MCF 10A (cell line): ENCODE data around the gene SCYGR4. TPM values are rescaled to one million over a fixed set of nuclear protein-coding genes. Genes with fewer than 3 reads are reported as not detected.

ENCODE experiments used
- BruUV-seq: library from RNA; stranded (reverse); fragments of 400-500 nt; replicated peaks from 2 replicates; lab custom pipeline; 2021; lab: Mats Ljungman, UMichigan
- CTCF ChIA-PET: fragments of 300-600 bp; sonication (Branson Sonifier 250); formaldehyde crosslinking; extraction: SDS; loops from one replicate; lab custom pipeline; 2021; ENCODE audit warnings: antibody characterized with exemption, inconsistent platforms; lab: Yijun Ruan, JAX
- POLR2A ChIA-PET: fragments of 300-600, 350-650 bp; sonication (Branson Sonifier 250); formaldehyde crosslinking; extraction: SDS; loops from one replicate; lab custom pipeline; 2020; ENCODE audit warnings: antibody characterized with exemption, inconsistent platforms; lab: Yijun Ruan, JAX
- DNase-seq: peaks from one replicate; pipeline ENCODE4 v3.0.0-alpha.2; 2018; ENCODE audit not compliant: unreplicated experiment
- H3K27ac Mint-ChIP-seq: one replicate; pipeline ENCODE4 v1.8.0; 2022; ENCODE audit warnings: mild to moderate bottlenecking, low read depth, mixed read lengths; ENCODE audit not compliant: unreplicated experiment
- H3K27me3 Mint-ChIP-seq: one replicate; pipeline ENCODE4 v1.8.0; 2022; ENCODE audit warnings: mixed read lengths; ENCODE audit not compliant: insufficient read depth, unreplicated experiment
- H3K36me3 Mint-ChIP-seq: one replicate; pipeline ENCODE4 v1.8.0; 2022; ENCODE audit warnings: mild to moderate bottlenecking, moderate library complexity, mixed read lengths; ENCODE audit not compliant: insufficient read depth, unreplicated experiment
- H3K4me1 Mint-ChIP-seq: one replicate; pipeline ENCODE4 v1.8.0; 2022; ENCODE audit warnings: mixed read lengths; ENCODE audit not compliant: insufficient read depth, unreplicated experiment
- H3K4me3 Mint-ChIP-seq: one replicate; pipeline ENCODE4 v1.8.0; 2022; ENCODE audit warnings: mild to moderate bottlenecking, moderate library complexity, mixed read lengths; ENCODE audit not compliant: unreplicated experiment
- H3K9me3 Mint-ChIP-seq: one replicate; pipeline ENCODE4 v1.8.0; 2022; ENCODE audit warnings: mixed read lengths; ENCODE audit not compliant: unreplicated experiment
- intact Hi-C: fragments of 100-400 bp; cut with micrococcal nuclease; formaldehyde crosslinking; loops from 2 replicates; pipeline ENCODE4 v1.14.1; 2022
- total RNA-seq: library from RNA; stranded (reverse); gene quantifications from 2 replicates; pipeline ENCODE4 v1.2.3, GENCODE V29; 2022
- TF ChIP-seq, protein P1 (sequence below): fragments of 200-600 bp; IDR thresholded peaks from one replicate; pipeline ENCODE4 v1.8.0; 2022; ENCODE audit warnings: antibody characterized with exemption, mild to moderate bottlenecking; ENCODE audit not compliant: unreplicated experiment

Gene SCYGR4
- total RNA-seq, 1 experiment from 2014 or later: not detected

DNA sequence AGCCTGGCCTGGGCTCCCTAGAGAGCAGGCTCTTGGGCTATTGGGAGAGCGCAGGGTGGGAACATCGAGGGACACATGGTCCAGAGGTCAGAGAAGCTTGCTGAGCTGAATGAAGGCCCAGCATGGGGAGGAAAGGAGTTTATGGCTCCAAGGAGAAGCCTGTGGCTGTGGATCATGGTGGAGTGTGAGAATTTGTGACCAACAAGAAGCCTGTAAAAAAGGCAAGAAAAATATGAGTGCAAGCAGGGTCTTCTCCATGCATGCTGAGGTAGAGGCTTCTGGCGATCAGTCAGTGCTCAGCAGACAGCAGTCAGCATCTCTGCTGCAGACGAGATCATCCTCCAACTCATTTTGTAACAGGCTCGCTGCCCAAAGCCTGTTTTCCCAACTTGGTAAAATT lies 1.4 kb upstream of the SCYGR4 start:
- Mint-ChIP-seq H3K27me3 (peaks cover 16% of the 10 kb centered on the region), H3K36me3 (no peaks in the 10 kb centered on the region), H3K4me1 (no peaks in the 10 kb centered on the region), H3K4me3 (no peak overlapping the region), H3K9me3 (no peaks in the 10 kb centered on the region), H3K27ac (no peak overlapping the region)
- BruUV-seq: no TSS peak
- no peak for DNase-seq
- POLR2A ChIA-PET: interaction anchor here (0.9 kb wide), 1 partner anchor 210 kb away, joined by 3 read pairs; no protein-coding TSS in a partner anchor
- intact Hi-C loops: no loop called here
- TF ChIP-seq, protein P1, sequence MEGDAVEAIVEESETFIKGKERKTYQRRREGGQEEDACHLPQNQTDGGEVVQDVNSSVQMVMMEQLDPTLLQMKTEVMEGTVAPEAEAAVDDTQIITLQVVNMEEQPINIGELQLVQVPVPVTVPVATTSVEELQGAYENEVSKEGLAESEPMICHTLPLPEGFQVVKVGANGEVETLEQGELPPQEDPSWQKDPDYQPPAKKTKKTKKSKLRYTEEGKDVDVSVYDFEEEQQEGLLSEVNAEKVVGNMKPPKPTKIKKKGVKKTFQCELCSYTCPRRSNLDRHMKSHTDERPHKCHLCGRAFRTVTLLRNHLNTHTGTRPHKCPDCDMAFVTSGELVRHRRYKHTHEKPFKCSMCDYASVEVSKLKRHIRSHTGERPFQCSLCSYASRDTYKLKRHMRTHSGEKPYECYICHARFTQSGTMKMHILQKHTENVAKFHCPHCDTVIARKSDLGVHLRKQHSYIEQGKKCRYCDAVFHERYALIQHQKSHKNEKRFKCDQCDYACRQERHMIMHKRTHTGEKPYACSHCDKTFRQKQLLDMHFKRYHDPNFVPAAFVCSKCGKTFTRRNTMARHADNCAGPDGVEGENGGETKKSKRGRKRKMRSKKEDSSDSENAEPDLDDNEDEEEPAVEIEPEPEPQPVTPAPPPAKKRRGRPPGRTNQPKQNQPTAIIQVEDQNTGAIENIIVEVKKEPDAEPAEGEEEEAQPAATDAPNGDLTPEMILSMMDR: no peak
- CTCF ChIA-PET: interaction anchor here (0.8 kb wide), 1 partner anchor 10 kb away, joined by 3 read pairs; no protein-coding TSS in a partner anchor

DNA sequence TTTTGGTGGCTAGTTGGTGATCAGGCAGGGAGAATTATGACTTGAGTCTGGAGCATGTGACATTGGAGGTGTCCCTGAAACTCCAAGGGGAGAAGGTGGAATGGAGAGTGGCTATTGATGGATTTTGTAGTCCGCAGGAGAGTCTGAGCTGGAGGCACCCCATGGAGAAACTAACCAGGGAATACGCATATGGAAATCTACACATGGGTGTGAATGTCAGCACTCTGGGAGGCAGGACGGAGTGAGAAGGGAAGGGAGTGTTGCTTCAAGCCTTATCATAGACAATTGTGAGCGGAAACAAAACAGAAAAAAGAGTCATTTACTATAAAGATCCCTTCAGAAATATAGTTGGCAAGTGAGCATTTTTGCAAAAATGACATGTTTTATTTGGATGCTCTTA lies 667 bp upstream of the SCYGR4 start:
- BruUV-seq: no TSS peak
- Mint-ChIP-seq H3K4me1 (no peaks in the 10 kb centered on the region), H3K9me3 (no peaks in the 10 kb centered on the region), H3K27me3 (peaks cover 16% of the 10 kb centered on the region), H3K27ac (no peak overlapping the region), H3K4me3 (no peak overlapping the region), H3K36me3 (no peaks in the 10 kb centered on the region)
- ChIA-PET CTCF (interaction anchor here (0.8 kb wide), 1 partner anchor 11 kb away, joined by 3 read pairs; no protein-coding TSS in a partner anchor), POLR2A (interaction anchor here (0.9 kb wide), 1 partner anchor 211 kb away, joined by 3 read pairs; no protein-coding TSS in a partner anchor)
- intact Hi-C loops: no loop called here
- TF ChIP-seq, protein P1: no peak
- DNase-seq: no peak

DNA sequence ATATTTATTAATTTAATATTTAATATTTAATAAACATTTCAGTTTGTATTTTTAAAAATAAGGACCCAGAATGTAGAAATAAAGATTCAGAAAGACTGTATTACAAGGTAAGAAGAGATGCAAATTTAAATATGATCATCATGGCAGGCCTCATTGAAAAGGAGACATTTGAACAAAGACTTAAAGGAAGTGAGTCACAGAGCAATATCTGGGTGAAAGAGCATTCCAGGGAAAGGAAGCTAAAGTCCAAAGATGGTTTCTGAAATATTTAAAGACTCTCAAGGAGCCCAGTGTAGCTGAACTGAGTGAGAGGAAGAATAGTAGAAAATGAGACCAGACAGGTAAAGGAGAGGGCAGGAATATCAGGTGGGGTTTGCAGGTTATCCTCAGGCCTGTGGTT lies 5.9 kb downstream of the SCYGR4 start:
- no TSS peak for BruUV-seq
- no peaks in the 10 kb centered on the region for H3K9me3 Mint-ChIP-seq
- no peaks in the 10 kb centered on the region for H3K36me3 Mint-ChIP-seq
- intact Hi-C loops: no loop called here
- no peaks in the 10 kb centered on the region for H3K27me3 Mint-ChIP-seq
- TF ChIP-seq, protein P1: no peak
- DNase-seq: peak; percentile 13
- H3K4me3 Mint-ChIP-seq: no peak overlapping the region
- H3K27ac Mint-ChIP-seq: no peak overlapping the region
- CTCF ChIA-PET: interaction anchor here (1.1 kb wide), 1 partner anchor 354 kb away, joined by 4 read pairs; no protein-coding TSS in a partner anchor
- peaks cover 5% of the 10 kb centered on the region for H3K4me1 Mint-ChIP-seq
- POLR2A ChIA-PET: no interaction called here

DNA sequence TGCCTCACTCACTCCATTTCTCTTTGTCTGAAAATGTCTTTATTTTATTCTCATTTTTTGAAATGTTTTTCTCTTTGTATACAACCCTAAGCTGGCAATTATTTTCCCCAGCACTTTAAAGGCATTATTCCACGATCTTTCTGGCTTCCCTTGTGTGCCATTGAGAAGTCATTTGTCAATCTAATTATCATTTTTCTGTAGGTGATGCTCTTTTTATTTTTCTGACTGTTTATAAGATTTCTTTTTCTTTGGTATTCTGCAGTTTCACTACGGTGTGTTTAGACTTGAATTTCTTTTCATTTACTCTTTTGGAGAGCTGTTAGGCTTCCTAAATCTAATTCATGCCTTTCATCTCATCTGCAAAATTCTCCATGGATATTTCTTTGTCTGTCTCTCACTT lies 8.1 kb downstream of the SCYGR4 start:
- ChIA-PET POLR2A (no interaction called here), CTCF (no interaction called here)
- H3K4me1 Mint-ChIP-seq: peaks cover 5% of the 10 kb centered on the region
- no peak overlapping the region for H3K4me3 Mint-ChIP-seq
- no peak overlapping the region for H3K27ac Mint-ChIP-seq
- intact Hi-C loops: no loop called here
- H3K36me3 Mint-ChIP-seq: no peaks in the 10 kb centered on the region
- no TSS peak for BruUV-seq
- no peak for DNase-seq
- H3K27me3 Mint-ChIP-seq: no peaks in the 10 kb centered on the region
- no peaks in the 10 kb centered on the region for H3K9me3 Mint-ChIP-seq
- TF ChIP-seq, protein P1: no peak
